NCI-H2196 treated with DMSO at 0.1 percent for 48 hours (cell line): Measurements from ENCODE around the gene PLEKHG1.

Experiments
- DNase-seq: peaks from one replicate; lab custom pipeline; 2025; ENCODE audit not compliant: unreplicated experiment; lab: John Stamatoyannopoulos, UW

PLEKHG1 gene

DNA sequence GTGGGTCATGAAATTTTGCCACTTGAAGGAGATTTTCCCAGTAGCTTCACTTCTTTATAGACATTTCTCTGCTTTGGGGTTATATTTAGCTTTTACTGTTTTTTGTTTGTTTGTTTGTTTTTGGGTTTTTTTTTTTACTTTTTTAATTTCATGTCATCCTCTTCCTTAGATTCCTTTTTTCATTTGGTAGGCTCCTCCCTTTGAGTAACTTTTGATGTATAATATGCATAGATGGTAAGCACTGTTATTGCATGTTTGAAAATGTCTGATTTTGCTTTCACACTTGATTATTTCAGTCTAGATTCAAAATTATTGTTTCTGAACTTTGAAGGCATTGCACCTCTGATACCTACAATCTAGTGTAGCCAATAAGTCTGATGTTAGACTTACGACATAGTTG, 37.6 kb downstream of the PLEKHG1 start:
- DNase-seq, result no peak

DNA sequence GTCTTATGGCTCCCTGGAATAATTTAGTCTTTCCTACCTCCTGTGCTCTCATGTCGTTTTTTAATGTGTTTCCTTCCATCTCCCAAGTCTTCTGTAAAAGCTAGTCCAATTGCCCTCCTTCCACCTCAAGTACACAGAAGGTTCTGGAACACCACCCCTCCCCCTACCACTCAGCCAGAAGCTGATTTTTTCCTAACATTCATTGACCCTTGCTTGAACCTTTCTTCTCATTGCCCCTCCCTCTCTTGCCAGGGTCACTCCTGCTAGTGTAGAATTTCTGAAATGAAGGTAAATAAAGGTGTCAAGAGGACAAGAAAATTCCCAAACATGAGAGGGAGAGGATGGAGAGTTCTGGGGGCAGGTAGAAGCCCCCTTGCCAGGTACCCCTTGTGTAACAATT, 38.6 kb downstream of the PLEKHG1 start:
- no peak for DNase-seq

DNA sequence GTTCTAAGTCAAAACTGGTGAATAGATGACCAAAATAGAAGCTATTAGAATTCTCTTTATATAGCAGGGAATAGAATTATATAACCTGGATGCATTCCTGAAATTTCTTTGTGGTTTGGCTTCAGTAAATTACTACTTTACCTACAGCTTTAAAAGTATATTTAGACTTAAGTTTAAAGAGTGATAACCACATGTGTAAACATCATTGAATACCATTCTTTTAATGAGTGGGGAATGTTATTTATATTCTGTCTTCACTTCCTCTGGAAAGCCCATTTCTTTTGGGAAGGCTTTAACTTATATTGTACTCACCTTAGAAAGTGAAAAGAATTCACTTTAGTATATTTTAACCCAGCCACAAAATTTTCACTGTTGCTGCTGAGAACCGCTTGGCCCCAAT, 39.1 kb downstream of the PLEKHG1 start:
- no peak for DNase-seq

DNA sequence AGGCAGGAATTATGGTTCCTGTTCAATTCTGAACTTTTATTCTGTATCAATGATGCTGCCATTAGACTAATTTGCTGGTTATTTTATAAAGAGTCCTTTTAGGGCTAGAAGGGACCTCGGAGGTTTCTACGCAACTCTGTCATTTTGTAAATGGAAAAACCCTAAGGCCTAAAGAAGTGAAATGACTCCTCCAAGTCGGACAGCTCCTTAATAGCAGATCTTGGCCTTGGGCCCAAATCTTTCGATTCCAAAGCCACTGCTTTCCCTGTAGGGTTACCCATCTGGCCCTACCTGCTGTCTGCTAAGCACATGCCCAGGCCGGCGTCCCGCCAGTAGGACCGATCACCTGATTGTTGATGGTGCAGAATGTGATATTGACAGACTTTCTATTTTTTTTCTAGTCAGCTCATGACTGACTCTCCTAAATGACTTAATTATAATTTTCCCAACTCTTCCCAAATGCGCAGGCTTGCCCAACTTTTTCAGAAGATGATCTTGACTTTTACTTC, 40.2 kb downstream of the PLEKHG1 start:
- DNase-seq, result no peak

DNA sequence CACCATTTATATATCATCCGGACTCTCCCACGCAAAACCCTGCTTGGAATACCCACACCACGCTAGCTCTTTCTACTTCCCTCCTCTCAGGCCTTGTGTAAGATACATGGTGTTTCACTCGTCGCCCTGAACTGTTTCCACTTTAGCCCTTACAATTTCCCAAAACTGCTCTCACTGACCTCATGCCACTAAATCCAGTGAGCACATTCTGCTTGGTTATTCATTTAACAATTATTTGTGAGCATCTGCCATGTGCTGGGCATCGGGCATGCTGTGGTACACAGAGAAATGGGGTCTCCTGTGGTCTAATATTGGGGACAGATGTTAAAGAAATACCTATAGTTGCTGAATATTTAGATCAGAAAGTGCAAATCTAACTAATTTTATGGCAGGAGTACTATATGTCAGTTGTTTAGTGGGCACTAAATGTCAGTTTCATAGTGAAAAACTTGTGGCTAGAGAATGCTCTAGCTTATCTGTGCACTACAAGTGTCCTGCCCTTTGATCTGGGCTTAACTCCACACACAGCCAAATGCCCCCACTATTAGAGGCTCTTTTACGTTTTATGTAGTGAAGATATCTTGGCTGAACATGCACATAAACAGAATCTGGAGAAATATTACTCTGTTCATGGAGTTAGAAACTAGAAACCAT, 41.0 kb downstream of the PLEKHG1 start:
- no peak for DNase-seq

DNA sequence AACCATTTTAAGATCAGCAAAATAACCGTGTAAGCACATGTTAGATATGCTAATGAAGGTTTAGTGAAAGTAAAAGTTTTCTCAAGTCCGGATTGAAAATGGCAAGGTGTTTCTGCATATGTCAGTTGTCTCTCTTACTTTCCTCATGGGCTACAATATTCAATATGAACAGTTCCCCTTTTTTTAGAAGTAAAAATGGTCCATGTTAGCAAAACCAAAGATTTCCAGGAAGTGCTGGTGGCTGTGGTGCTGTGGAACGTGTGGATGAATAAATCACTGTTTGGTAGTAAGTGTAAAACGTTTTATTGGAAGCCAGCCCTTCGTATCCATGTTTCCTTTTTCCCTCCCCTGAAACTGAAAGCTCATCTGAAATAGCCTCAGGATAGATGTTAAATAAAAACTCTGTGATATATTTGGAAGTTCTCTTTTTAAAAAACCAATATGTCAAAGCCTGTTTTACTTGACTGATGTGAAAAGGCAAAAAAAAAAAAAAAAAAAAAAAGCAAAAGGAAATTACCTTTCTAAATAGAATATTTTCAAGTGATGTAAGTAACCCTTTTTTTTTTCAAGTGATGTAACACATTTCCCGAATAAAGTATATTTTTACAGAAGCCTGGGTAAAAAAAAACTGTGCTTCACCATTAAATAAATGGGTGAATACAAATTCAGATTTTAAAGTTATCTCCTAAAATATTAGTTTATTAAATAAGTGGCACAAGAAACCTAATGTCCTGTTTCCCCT, 41.9 kb downstream of the PLEKHG1 start:
- no peak for DNase-seq

DNA sequence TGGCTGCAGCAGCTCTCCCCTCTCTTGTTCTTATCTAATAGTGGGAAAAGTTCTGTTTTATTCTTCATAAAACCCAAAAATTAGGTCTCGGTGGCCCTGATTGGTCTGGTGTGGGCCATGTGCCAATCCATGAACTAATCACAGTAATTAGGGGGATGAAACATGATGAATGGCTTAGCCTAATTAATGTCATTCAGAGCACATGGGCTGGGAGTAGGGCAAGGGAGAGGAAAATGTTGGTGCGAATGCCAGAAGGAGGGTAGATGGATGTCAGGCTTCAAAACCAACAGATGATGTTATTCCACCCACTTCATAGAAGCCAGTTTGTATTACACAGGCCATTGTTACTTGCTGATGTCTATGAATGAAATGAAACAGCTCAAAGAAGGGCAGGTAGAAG, 46.5 kb downstream of the PLEKHG1 start:
- DNase-seq, result no peak

DNA sequence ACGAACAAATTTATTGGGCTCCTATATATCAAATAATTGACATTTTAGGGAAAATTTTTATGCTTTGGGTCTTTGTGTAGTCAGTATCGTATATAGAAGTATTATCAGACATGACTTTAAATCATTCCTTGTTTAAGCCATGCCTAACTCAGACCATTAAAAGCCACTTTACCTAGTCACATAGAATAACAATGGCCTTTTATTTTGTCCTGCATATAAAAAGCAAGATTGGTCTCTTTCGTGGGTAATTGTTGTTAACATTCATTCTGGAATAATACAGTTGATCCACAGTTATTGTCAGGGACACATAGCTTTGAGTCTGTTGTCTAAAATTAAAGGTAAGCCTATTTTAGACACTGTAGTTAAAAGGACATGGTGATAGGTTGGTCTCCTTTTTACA, 47.4 kb downstream of the PLEKHG1 start:
- DNase-seq, result no peak
